Astrocyte (in vitro differentiated cells and primary cell): ENCODE data around the gene NR6A1. TPM values are rescaled to one million over a fixed set of nuclear protein-coding genes. Genes with fewer than 3 reads are reported as not detected.

ENCODE experiments used
- DNase-seq: peaks from one replicate; pipeline ENCODE4 v3.0.0-alpha.2; 2010; ENCODE audit warnings: low read depth
- FAIRE-seq: peaks from 2 replicates; lab custom pipeline; 2011; peaks lifted over from hg19 to GRCh38; lab: Jason Lieb, UNC
- H2AFZ ChIP-seq: 2 replicates; pipeline ENCODE4 v1.6.0; 2012; ENCODE audit warnings: low read depth, low read length, inconsistent platforms
- H3K27ac ChIP-seq: 2 replicates; pipeline ENCODE4 v1.5.1; 2011; ENCODE audit warnings: low read depth, low read length, inconsistent platforms
- H3K27me3 ChIP-seq: 2 replicates; pipeline ENCODE4 v1.6.0; 2011; ENCODE audit warnings: low read length, inconsistent platforms; ENCODE audit not compliant: insufficient read depth
- H3K36me3 ChIP-seq: 2 replicates; pipeline ENCODE4 v1.5.1; 2011; ENCODE audit warnings: low read length, inconsistent platforms; ENCODE audit not compliant: insufficient read depth
- H3K4me1 ChIP-seq: 2 replicates; pipeline ENCODE4 v1.5.1; 2011; ENCODE audit warnings: low read length, inconsistent platforms; ENCODE audit not compliant: insufficient read depth
- H3K4me2 ChIP-seq: 2 replicates; pipeline ENCODE4 v1.6.0; 2012; ENCODE audit warnings: low read length, inconsistent platforms
- H3K4me3 ChIP-seq: 2 replicates; pipeline ENCODE4 v1.5.1; 2011; ENCODE audit warnings: low read depth, mild to moderate bottlenecking, low read length, inconsistent platforms; ENCODE audit not compliant: insufficient read depth
- H3K79me2 ChIP-seq: 2 replicates; pipeline ENCODE4 v1.6.0; 2012; ENCODE audit warnings: mild to moderate bottlenecking, low read length, inconsistent platforms; ENCODE audit not compliant: insufficient read depth
- H3K9ac ChIP-seq: 2 replicates; pipeline ENCODE4 v1.6.0; 2012; ENCODE audit warnings: mild to moderate bottlenecking, low read length, inconsistent platforms
- H3K9me3 ChIP-seq: 2 replicates; pipeline ENCODE4 v1.5.1; 2012; ENCODE audit warnings: low read depth, mild to moderate bottlenecking, low read length, inconsistent platforms; ENCODE audit not compliant: insufficient read depth
- H4K20me1 ChIP-seq: 2 replicates; pipeline ENCODE4 v1.6.0; 2012; ENCODE audit warnings: low read length, inconsistent platforms; ENCODE audit not compliant: insufficient read depth
- H3K27ac Mint-ChIP-seq: one replicate; pipeline ENCODE4 v1.8.0; 2021; ENCODE audit warnings: mild to moderate bottlenecking, mixed read lengths; ENCODE audit not compliant: unreplicated experiment
- H3K27me3 Mint-ChIP-seq: one replicate; pipeline ENCODE4 v1.8.0; 2021; ENCODE audit warnings: low read depth, mixed read lengths; ENCODE audit not compliant: unreplicated experiment
- H3K36me3 Mint-ChIP-seq: one replicate; pipeline ENCODE4 v1.8.0; 2021; ENCODE audit warnings: low read depth, mixed read lengths; ENCODE audit not compliant: unreplicated experiment
- H3K4me1 Mint-ChIP-seq: one replicate; pipeline ENCODE4 v1.8.0; 2021; ENCODE audit warnings: low read depth, mixed read lengths; ENCODE audit not compliant: unreplicated experiment
- H3K4me3 Mint-ChIP-seq: one replicate; pipeline ENCODE4 v1.8.0; 2021; ENCODE audit warnings: mild to moderate bottlenecking, moderate library complexity, mixed read lengths; ENCODE audit not compliant: unreplicated experiment
- H3K9me3 Mint-ChIP-seq: one replicate; pipeline ENCODE4 v1.8.0; 2021; ENCODE audit warnings: mild to moderate bottlenecking, mixed read lengths; ENCODE audit not compliant: unreplicated experiment
- CTCF ChIP-seq: IDR thresholded peaks from 2 replicates; pipeline ENCODE4 v1.5.1; 2011; ENCODE audit warnings: low read depth, mild to moderate bottlenecking, inconsistent platforms, low read length, moderate library complexity; ENCODE audit not compliant: insufficient read depth
- EZH2 ChIP-seq: IDR thresholded peaks from 2 replicates; pipeline ENCODE4 v1.6.1; 2012; ENCODE audit warnings: mild to moderate bottlenecking, low read length, inconsistent platforms; ENCODE audit not compliant: insufficient read depth
- total RNA-seq: library from RNA; stranded (reverse); gene quantifications from 2 replicates; pipeline ENCODE4 v1.2.1, GENCODE V29; 2021

NR6A1 gene
- total RNA-seq, 1 donor from 2014 or later, result 20.8 TPM

GRCh38 chr9:124631326-124631725, 139.8 kb downstream of the NR6A1 start:
- no peak for TF ChIP-seq CTCF
- TF ChIP-seq EZH2, result no peak
- Mint-ChIP-seq H3K4me1 (peaks cover 15% of the 10 kb centered on the region), H3K4me3 (no peak overlapping the region), H3K27ac (no peak overlapping the region), H3K27me3 (no peaks in the 10 kb centered on the region), H3K36me3 (no peaks in the 10 kb centered on the region), H3K9me3 (no peaks in the 10 kb centered on the region)
- Histone ChIP-seq H3K4me1 (no peaks in the 10 kb centered on the region), H4K20me1 (no peaks in the 10 kb centered on the region), H3K36me3 (no peaks in the 10 kb centered on the region), H2AFZ (no peak overlapping the region), H3K4me3 (no peak overlapping the region), H3K27ac (no peak overlapping the region), H3K9ac (no peak overlapping the region), H3K9me3 (no peaks in the 10 kb centered on the region), H3K79me2 (no peaks in the 10 kb centered on the region), H3K4me2 (no peak overlapping the region), H3K27me3 (no peaks in the 10 kb centered on the region)
- DNase-seq (no peak), FAIRE-seq (no peak)

- Histone ChIP-seq H3K4me2 (no peak overlapping the region), H3K27me3 (no peaks in the 10 kb centered on the region), H3K9ac (no peak overlapping the region), H3K36me3 (no peaks in the 10 kb centered on the region), H3K79me2 (no peaks in the 10 kb centered on the region), H4K20me1 (no peaks in the 10 kb centered on the region), H3K27ac (no peak overlapping the region), H3K9me3 (no peaks in the 10 kb centered on the region), H3K4me1 (no peaks in the 10 kb centered on the region), H3K4me3 (no peak overlapping the region), H2AFZ (no peak overlapping the region)
- peak; percentile 59 for FAIRE-seq
- Mint-ChIP-seq H3K9me3 (no peaks in the 10 kb centered on the region), H3K4me3 (no peak overlapping the region), H3K27ac (no peak overlapping the region), H3K36me3 (no peaks in the 10 kb centered on the region), H3K27me3 (no peaks in the 10 kb centered on the region), H3K4me1 (peaks cover 19% of the 10 kb centered on the region)
- TF ChIP-seq CTCF, result no peak
- peak; percentile 80 for DNase-seq
Measured at GRCh38 chr9:124629600-124629999, 141.5 kb downstream of the NR6A1 start.

GRCh38 chr9:124628741-124629140, 142.4 kb downstream of the NR6A1 start:
- Histone ChIP-seq H3K4me2 (no peak overlapping the region), H3K9ac (no peak overlapping the region), H3K36me3 (no peaks in the 10 kb centered on the region), H3K27ac (no peak overlapping the region), H3K4me3 (no peak overlapping the region), H3K79me2 (no peaks in the 10 kb centered on the region), H4K20me1 (no peaks in the 10 kb centered on the region), H2AFZ (no peak overlapping the region), H3K9me3 (no peaks in the 10 kb centered on the region), H3K4me1 (no peaks in the 10 kb centered on the region), H3K27me3 (no peaks in the 10 kb centered on the region)
- FAIRE-seq (no peak), DNase-seq (no peak)
- H3K27me3 Mint-ChIP-seq, result no peaks in the 10 kb centered on the region
- H3K9me3 Mint-ChIP-seq, result no peaks in the 10 kb centered on the region
- peaks cover 25% of the 10 kb centered on the region for H3K4me1 Mint-ChIP-seq
- TF ChIP-seq EZH2 (no peak), CTCF (no peak)
- H3K36me3 Mint-ChIP-seq, result peaks cover 2% of the 10 kb centered on the region
- H3K27ac Mint-ChIP-seq, result no peak overlapping the region
- no peak overlapping the region for H3K4me3 Mint-ChIP-seq
